Adrenal gland (tissue), 5 donors: ENCODE data around the gene ATP5MC2.

Source experiments
- CTCF ChIP-seq, 6 experiments: fragments of 450-650 bp in 4 of 6; fragments of 200-600 bp in 2 of 6; sonication (generic) in 1 of 6; IDR thresholded peaks; 1 replicate in 5 of 6; 2 replicates in 1 of 6; pipeline versions ENCODE4 v1.5.1 to v1.8.0; 2016 to 2021; ENCODE audit warnings: antibody characterized with exemption in 6 of 6, mild to moderate bottlenecking in 2 of 6, moderate library complexity in 1 of 6
- POLR2A ChIP-seq, 2 donors: fragments of 450-650 bp; IDR thresholded peaks; one replicate each; pipeline ENCODE4 v1.6.1; 2017; ENCODE audit warnings: antibody characterized with exemption in 2 of 2, mild to moderate bottlenecking in 2 of 2, moderate library complexity in 1 of 2
- donor health status: DM: no; HTN: no; CAD: no.

DNA sequence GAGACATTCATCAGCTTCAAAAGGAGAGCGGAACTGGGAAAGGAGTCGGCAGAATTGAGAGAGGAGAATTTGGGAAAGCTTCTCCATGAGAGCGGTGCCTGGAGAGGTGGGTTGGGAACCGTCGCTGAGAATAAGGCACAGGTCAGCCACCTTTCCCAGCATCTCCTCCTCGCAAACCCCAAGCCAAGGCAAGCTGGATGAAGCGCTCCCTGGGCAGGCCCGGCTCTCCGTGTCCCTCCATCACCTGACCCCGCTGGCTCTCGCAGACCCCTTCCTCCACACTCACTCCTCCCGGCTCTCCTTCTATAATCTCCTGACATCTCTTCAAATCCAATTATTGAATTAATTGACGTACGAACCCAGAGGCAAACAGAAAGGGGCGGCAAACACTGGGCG is 18.9 kb upstream of the ATP5MC2 start:
- TF ChIP-seq CTCF (IDR thresholded peaks at IDR 0.05): no peak
- no peak for TF ChIP-seq POLR2A (IDR thresholded peaks at IDR 0.05)
